GM18870 (cell line): Measurements from ENCODE around the gene TMPRSS6.

ENCODE experiments used
- ATAC-seq: cut with Tn5 transposase; IDR thresholded peaks from one replicate; pipeline ENCODE4 v1.9.1; 2021; ENCODE audit warnings: moderate library complexity; ENCODE audit not compliant: unreplicated experiment

The TMPRSS6 gene

GRCh38 chr22:37109242-37109917 lies at the start of gene TMPRSS6:
TSS of gene TMPRSS6 (minus strand) at chr22:37109713. CDS start at chr22:37103417, 6,296 bp downstream.
- ATAC-seq: no peak

GRCh38 chr22:37158963-37159290 lies 49.4 kb upstream of the TMPRSS6 start:
- ATAC-seq: no peak

- no peak for ATAC-seq
Observed at GRCh38 chr22:37157516-37158285, 48.2 kb upstream of the TMPRSS6 start.

GRCh38 chr22:37156686-37157435 lies 47.3 kb upstream of the TMPRSS6 start:
- no peak for ATAC-seq

- ATAC-seq: no peak
Observed at GRCh38 chr22:37155971-37156370, 46.5 kb upstream of the TMPRSS6 start.

GRCh38 chr22:37154925-37155712 lies 45.6 kb upstream of the TMPRSS6 start:
- ATAC-seq: no peak

GRCh38 chr22:37153901-37154300 lies 44.4 kb upstream of the TMPRSS6 start:
- no peak for ATAC-seq

GRCh38 chr22:37151401-37151800 lies 41.9 kb upstream of the TMPRSS6 start:
- ATAC-seq: no peak

- no peak for ATAC-seq
Observed at GRCh38 chr22:37150701-37151100, 41.2 kb upstream of the TMPRSS6 start.

- no peak for ATAC-seq
Observed at GRCh38 chr22:37148742-37149665, 39.5 kb upstream of the TMPRSS6 start.

- no peak for ATAC-seq
Observed at GRCh38 chr22:37148031-37148651, 38.6 kb upstream of the TMPRSS6 start.

GRCh38 chr22:37147186-37147990 lies 37.9 kb upstream of the TMPRSS6 start:
- ATAC-seq: no peak

- ATAC-seq: no peak
Observed at GRCh38 chr22:37146507-37147180, 37.1 kb upstream of the TMPRSS6 start.

- ATAC-seq: no peak
Observed at GRCh38 chr22:37146051-37146385, 36.5 kb upstream of the TMPRSS6 start.

GRCh38 chr22:37145180-37146050 lies 35.9 kb upstream of the TMPRSS6 start:
- ATAC-seq: no peak

- ATAC-seq: no peak
Observed at GRCh38 chr22:37144180-37144554, 34.7 kb upstream of the TMPRSS6 start.

GRCh38 chr22:37141971-37142370 lies 32.5 kb upstream of the TMPRSS6 start:
- no peak for ATAC-seq
